HG02798 (cell line): ENCODE measurements around the gene RNU6-9.

ENCODE experiments used
- ATAC-seq: cut with Tn5 transposase; IDR thresholded peaks from one replicate; pipeline ENCODE4 v1.9.1; 2021; ENCODE audit warnings: mild to moderate bottlenecking; ENCODE audit not compliant: unreplicated experiment, poor library complexity

The RNU6-9 gene

GRCh38 chr19:861141-861755 lies 32.0 kb upstream of the RNU6-9 start:
- ATAC-seq, result no peak

GRCh38 chr19:861756-862580 lies 31.3 kb upstream of the RNU6-9 start:
- no peak for ATAC-seq

GRCh38 chr19:862581-863314 lies 30.5 kb upstream of the RNU6-9 start:
- ATAC-seq, result no peak

GRCh38 chr19:863315-863620 lies 30.0 kb upstream of the RNU6-9 start:
- no peak for ATAC-seq

- no peak for ATAC-seq
These were observed 26.4 kb upstream of the RNU6-9 start for GRCh38 chr19:866769-867300.

GRCh38 chr19:867301-867793 lies 25.9 kb upstream of the RNU6-9 start:
- no peak for ATAC-seq

GRCh38 chr19:867855-868457 lies 25.3 kb upstream of the RNU6-9 start:
- ATAC-seq, result no peak

GRCh38 chr19:868458-869244 lies 24.6 kb upstream of the RNU6-9 start:
- no peak for ATAC-seq

GRCh38 chr19:869245-870177 lies 23.8 kb upstream of the RNU6-9 start:
- ATAC-seq, result no peak

GRCh38 chr19:870314-870713 lies 23.0 kb upstream of the RNU6-9 start:
- no peak for ATAC-seq

GRCh38 chr19:870963-871401 lies 22.3 kb upstream of the RNU6-9 start:
- no peak for ATAC-seq

- ATAC-seq, result no peak
These were observed 21.6 kb upstream of the RNU6-9 start for GRCh38 chr19:871446-872265.

- no peak for ATAC-seq
These were observed 20.9 kb upstream of the RNU6-9 start for GRCh38 chr19:872266-872951.

GRCh38 chr19:873084-873483 lies 20.2 kb upstream of the RNU6-9 start:
- no peak for ATAC-seq

- no peak for ATAC-seq
These were observed 19.7 kb upstream of the RNU6-9 start for GRCh38 chr19:873561-874041.

GRCh38 chr19:875265-875879 lies 17.9 kb upstream of the RNU6-9 start:
- no peak for ATAC-seq

GRCh38 chr19:876089-876488 lies 17.2 kb upstream of the RNU6-9 start:
- ATAC-seq, result no peak
